Activated T-helper 9 cell treated with anti-CD3 and anti-CD28 coated beads, Interleukin-2, amount 50 U/mL, for 16 hours (primary cell): ENCODE results near the gene ARL8B.
"Not testable (repeated sequence)": the region's sequence is repeated elsewhere in the genome, so short reads cannot be mapped to it uniquely, and the experiment has no call there.

Source experiments
- DNase-seq: peaks from one replicate; pipeline ENCODE4 v3.0.0-alpha.2; 2020; ENCODE audit warnings: low read depth

Gene ARL8B

GRCh38 chr3:5147152-5147551 lies 25.1 kb downstream of the ARL8B start:
- DNase-seq: not testable (repeated sequence)

- no peak for DNase-seq
These were observed 27.3 kb downstream of the ARL8B start for GRCh38 chr3:5149306-5149880.

GRCh38 chr3:5151586-5151985 lies 29.5 kb downstream of the ARL8B start:
- no peak for DNase-seq

GRCh38 chr3:5153074-5153473 lies 31.0 kb downstream of the ARL8B start:
- DNase-seq: no peak

- no peak for DNase-seq
These were observed 33.1 kb downstream of the ARL8B start for GRCh38 chr3:5155241-5155640.

- no peak for DNase-seq
These were observed 38.2 kb downstream of the ARL8B start for GRCh38 chr3:5160321-5160720.

- DNase-seq: no peak
These were observed 39.1 kb downstream of the ARL8B start for GRCh38 chr3:5160940-5161858.

GRCh38 chr3:5162102-5162501 lies 40.0 kb downstream of the ARL8B start:
- no peak for DNase-seq

GRCh38 chr3:5165698-5166097 lies 43.6 kb downstream of the ARL8B start:
- DNase-seq: no peak

GRCh38 chr3:5166846-5167245 lies 44.8 kb downstream of the ARL8B start:
- no peak for DNase-seq

GRCh38 chr3:5168110-5168509 lies 46.0 kb downstream of the ARL8B start:
- no peak for DNase-seq

GRCh38 chr3:5169807-5170206 lies 47.7 kb downstream of the ARL8B start:
- no peak for DNase-seq

GRCh38 chr3:5170975-5171374 lies 48.9 kb downstream of the ARL8B start:
- no peak for DNase-seq

- no peak for DNase-seq
These were observed 49.9 kb downstream of the ARL8B start for GRCh38 chr3:5172018-5172417.

- not testable (repeated sequence) for DNase-seq
These were observed 56.9 kb downstream of the ARL8B start for GRCh38 chr3:5179036-5179435.

- no peak for DNase-seq
These were observed 59.5 kb downstream of the ARL8B start for GRCh38 chr3:5181469-5182141.

GRCh38 chr3:5183714-5184113 lies 61.6 kb downstream of the ARL8B start:
- DNase-seq: not testable (repeated sequence)

GRCh38 chr3:5184499-5184898 lies 62.4 kb downstream of the ARL8B start:
- no peak for DNase-seq

- DNase-seq: no peak
These were observed 63.1 kb downstream of the ARL8B start for GRCh38 chr3:5185093-5185673.

GRCh38 chr3:5186089-5186857 lies 64.2 kb downstream of the ARL8B start:
- no peak for DNase-seq

GRCh38 chr3:5186858-5187155 lies 64.7 kb downstream of the ARL8B start:
- no peak for DNase-seq
